ENCODE measurements around the gene STC2.

STC2 gene

DNA sequence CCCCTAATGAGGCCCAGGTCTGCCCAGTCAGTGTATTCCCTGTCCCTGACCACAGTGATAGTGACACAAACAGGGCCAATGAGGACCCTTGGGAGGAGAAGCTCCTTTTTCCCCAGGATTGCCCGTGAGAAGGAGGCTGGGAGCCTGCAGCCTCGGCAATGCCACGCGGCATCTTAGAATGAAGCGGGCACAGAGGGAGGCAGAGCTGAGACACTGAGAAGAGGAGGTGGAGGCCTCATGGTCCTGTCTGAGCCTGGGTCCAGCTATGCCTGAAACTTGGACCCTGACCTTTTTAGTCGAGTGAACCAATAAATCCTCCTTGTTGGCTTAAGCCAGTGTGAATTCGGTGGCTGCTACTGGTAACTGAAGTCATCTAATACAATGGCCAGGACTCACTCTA is 28.4 kb downstream of the STC2 start:
- H3K27ac ChIP-seq: no peak overlapping the region
- DNase-seq: no peak
- intact Hi-C loops (cut with DNase I; ENCODE audit: low total_unique reads): no loop called here
- no peaks in the 10 kb centered on the region for H3K36me3 ChIP-seq
- peaks cover 0 to 4% of the 10 kb centered on the region in 2 donors for H3K27me3 ChIP-seq
- H3K9me3 ChIP-seq: no peaks in the 10 kb centered on the region
- H3K4me1 ChIP-seq: peaks cover 0 to 8% (median 0%) of the 10 kb centered on the region in 4 donors
- no peak overlapping the region for H3K4me3 ChIP-seq
- TF ChIP-seq, protein P1, sequence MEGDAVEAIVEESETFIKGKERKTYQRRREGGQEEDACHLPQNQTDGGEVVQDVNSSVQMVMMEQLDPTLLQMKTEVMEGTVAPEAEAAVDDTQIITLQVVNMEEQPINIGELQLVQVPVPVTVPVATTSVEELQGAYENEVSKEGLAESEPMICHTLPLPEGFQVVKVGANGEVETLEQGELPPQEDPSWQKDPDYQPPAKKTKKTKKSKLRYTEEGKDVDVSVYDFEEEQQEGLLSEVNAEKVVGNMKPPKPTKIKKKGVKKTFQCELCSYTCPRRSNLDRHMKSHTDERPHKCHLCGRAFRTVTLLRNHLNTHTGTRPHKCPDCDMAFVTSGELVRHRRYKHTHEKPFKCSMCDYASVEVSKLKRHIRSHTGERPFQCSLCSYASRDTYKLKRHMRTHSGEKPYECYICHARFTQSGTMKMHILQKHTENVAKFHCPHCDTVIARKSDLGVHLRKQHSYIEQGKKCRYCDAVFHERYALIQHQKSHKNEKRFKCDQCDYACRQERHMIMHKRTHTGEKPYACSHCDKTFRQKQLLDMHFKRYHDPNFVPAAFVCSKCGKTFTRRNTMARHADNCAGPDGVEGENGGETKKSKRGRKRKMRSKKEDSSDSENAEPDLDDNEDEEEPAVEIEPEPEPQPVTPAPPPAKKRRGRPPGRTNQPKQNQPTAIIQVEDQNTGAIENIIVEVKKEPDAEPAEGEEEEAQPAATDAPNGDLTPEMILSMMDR (IDR thresholded peaks at IDR 0.05): no peak

DNA sequence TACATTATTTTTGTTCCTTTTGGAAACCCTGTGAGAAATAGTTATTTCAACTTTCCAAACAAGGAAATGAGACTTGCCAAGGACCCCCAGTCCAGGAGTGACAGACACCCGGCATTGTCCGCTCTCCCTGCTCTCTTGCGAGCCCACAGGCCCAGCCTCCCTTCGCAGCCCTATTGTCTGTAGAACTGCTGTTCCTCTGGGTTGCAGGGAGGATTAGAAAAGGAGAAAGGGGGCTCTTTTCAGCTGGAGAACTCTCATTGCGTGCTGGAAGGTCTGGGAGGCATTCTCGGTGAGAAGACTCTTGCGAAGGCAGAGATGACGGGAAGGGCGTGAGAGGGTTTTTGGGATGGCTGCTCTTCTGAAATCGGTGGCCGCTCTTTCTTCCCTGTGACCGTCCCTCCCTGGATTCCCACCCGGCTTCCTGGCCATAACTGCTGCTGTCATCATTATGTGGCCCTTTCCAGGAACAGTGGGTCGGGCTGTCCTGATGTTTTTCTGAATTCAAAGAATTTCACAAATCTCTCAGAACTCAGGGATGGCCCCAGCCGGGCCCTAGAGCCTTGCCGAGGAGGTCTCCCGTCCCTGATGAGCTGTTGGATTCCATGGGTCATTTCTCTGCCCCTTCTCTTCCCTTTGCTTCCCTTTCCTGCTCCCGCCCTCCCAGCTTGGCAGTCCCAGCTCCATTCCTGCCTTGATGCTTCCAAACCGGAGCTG is 29.8 kb downstream of the STC2 start:
- Histone ChIP-seq H3K4me3 (no peak overlapping the region), H3K27ac (no peak overlapping the region), H3K27me3 (peaks cover 0 to 10% of the 10 kb centered on the region in 2 donors), H3K9me3 (no peaks in the 10 kb centered on the region), H3K4me1 (peaks cover 0 to 18% (median 4%) of the 10 kb centered on the region in 4 donors), H3K36me3 (no peaks in the 10 kb centered on the region)
- TF ChIP-seq, protein P1 (IDR thresholded peaks at IDR 0.05): no peak
- DNase-seq: no peak
- intact Hi-C loops (cut with DNase I; ENCODE audit: low total_unique reads): no loop called here

DNA sequence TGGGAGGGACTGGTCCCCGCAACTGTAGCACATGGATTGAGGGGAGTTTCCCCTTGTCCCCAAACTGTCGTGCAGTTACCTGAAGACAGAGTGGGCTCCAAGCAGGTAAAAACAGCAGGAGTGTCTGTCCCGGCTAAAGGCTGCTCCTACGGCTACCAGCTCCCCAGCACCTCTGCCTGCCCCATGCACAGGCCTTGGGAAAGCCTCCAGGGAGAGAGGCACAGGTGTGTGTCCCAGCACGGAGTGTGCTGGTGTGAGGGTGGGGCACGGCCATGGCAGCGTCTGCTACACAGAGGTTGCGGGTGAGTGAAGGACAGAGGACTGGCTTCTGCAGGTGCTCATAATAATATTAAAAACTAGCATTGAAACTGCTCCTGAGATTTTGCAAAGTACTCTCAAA is 30.4 kb downstream of the STC2 start:
- no peak for DNase-seq
- Histone ChIP-seq H3K4me1 (peaks cover 0 to 18% (median 4%) of the 10 kb centered on the region in 4 donors), H3K9me3 (no peaks in the 10 kb centered on the region), H3K27me3 (peaks cover 0 to 10% of the 10 kb centered on the region in 2 donors), H3K36me3 (no peaks in the 10 kb centered on the region), H3K4me3 (no peak overlapping the region), H3K27ac (no peak overlapping the region)
- TF ChIP-seq, protein P1 (IDR thresholded peaks at IDR 0.05): no peak
- intact Hi-C loops (cut with DNase I; ENCODE audit: low total_unique reads): loop anchor here (2.0 kb wide), 1 partner anchor 37 kb away; no protein-coding TSS in a partner anchor

DNA sequence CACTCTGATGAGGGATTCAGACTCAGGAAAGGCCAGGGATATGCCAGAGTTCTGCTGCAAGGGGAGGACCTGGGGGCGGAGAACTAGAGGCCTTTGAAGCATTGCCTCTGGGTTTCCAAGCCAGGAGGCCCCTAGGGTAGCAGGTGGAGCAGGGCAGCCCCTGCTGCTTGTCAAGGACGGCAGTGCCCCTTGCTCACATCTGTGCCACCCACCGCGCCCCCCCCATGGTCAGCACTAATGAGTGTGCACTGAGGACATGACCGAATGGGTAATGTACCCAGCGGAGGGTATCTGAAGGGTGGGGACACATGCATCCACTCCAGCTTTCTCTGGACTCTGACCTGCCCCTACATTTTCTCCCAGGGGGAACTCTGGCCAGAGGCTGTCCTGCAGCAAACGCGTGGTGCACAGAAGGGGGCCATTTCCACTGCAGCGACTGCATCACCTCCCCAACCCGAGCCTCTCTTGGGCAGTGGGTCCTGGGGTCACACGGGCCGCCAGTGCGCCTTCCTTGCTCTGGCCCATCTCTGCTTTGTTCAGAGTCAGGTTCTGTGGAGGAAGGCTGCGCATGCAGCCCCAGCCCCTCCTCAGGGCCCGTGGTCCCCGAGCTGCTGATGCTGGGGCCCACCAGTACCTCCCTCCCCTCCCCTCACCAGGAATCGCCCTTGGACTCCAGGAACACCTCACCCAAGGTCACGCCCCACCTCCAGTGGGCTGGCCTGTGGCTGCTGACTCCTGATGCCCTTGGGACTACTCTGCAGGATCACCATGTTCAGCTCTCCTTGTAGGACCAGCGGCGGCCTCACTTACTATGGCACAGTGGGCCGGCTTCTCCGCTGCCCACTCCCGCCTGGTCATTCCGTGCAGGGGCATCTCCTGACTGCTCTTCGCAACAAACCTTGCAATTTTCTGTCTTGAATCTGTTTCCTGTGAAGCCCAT is 31.2 kb downstream of the STC2 start:
- H3K4me3 ChIP-seq: no peak overlapping the region
- H3K27me3 ChIP-seq: peaks cover 0 to 15% of the 10 kb centered on the region in 2 donors
- intact Hi-C loops (cut with DNase I; ENCODE audit: low total_unique reads): loop anchor here (2.0 kb wide), 1 partner anchor 38 kb away; no protein-coding TSS in a partner anchor
- H3K4me1 ChIP-seq: peaks cover 0 to 10% (median 4%) of the 10 kb centered on the region in 4 donors
- H3K36me3 ChIP-seq: no peaks in the 10 kb centered on the region
- no peak for DNase-seq
- TF ChIP-seq, protein P1 (IDR thresholded peaks at IDR 0.05): no peak
- no peak overlapping the region for H3K27ac ChIP-seq
- H3K9me3 ChIP-seq: no peaks in the 10 kb centered on the region

DNA sequence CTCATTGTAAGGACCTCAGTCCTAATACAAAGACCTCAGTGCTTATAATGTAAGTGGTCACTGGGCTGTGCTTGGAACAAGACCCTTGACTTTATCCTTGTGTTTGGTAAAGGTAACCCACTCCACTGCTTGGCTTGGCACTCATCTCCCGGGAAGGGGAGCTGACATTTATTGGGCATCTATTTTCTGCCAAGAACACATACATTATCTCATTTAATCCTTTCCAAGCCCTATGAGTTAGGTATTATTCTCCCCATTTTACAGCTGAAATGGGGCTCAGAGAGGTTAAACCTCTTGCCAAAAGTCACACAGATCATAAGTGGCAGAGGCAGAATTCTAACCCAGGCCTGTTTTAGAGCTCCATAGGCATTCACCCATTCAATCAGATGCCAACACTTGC is 32.4 kb downstream of the STC2 start:
- Histone ChIP-seq H3K4me3 (no peak overlapping the region), H3K4me1 (peaks cover 0 to 10% (median 4%) of the 10 kb centered on the region in 4 donors), H3K9me3 (no peaks in the 10 kb centered on the region), H3K36me3 (no peaks in the 10 kb centered on the region), H3K27me3 (peaks cover 0 to 19% of the 10 kb centered on the region in 2 donors), H3K27ac (no peak overlapping the region)
- TF ChIP-seq, protein P1 (IDR thresholded peaks at IDR 0.05): no peak
- DNase-seq: no peak
- intact Hi-C loops (cut with DNase I; ENCODE audit: low total_unique reads): loop anchor here (2.0 kb wide), 1 partner anchor 39 kb away; no protein-coding TSS in a partner anchor
